HG02852 (cell line): ENCODE data around the gene FHAD1.

Experiments used
- ATAC-seq: cut with Tn5 transposase; IDR thresholded peaks from one replicate; pipeline ENCODE4 v1.9.1; 2021; ENCODE audit warnings: mild to moderate bottlenecking, moderate library complexity; ENCODE audit not compliant: unreplicated experiment

Gene FHAD1

GRCh38 chr1:15343729-15344128 lies 96.7 kb downstream of the FHAD1 start:
- ATAC-seq: no peak

GRCh38 chr1:15344380-15344779 lies 97.4 kb downstream of the FHAD1 start:
- ATAC-seq: no peak

GRCh38 chr1:15344800-15345704 lies 98.0 kb downstream of the FHAD1 start:
- ATAC-seq: no peak

- no peak for ATAC-seq
Observed at GRCh38 chr1:15345705-15346345, 98.8 kb downstream of the FHAD1 start.

GRCh38 chr1:15346346-15347030 lies 99.5 kb downstream of the FHAD1 start:
- ATAC-seq: no peak

- no peak for ATAC-seq
Observed at GRCh38 chr1:15347182-15347581, 100.2 kb downstream of the FHAD1 start.

- ATAC-seq: no peak
Observed at GRCh38 chr1:15348648-15349047, 101.6 kb downstream of the FHAD1 start.

GRCh38 chr1:15349133-15349532 lies 102.1 kb downstream of the FHAD1 start:
- ATAC-seq: no peak

- no peak for ATAC-seq
Observed at GRCh38 chr1:15350151-15350550, 103.1 kb downstream of the FHAD1 start.

GRCh38 chr1:15350551-15351200 lies 103.7 kb downstream of the FHAD1 start:
- no peak for ATAC-seq

- ATAC-seq: no peak
Observed at GRCh38 chr1:15351310-15351709, 104.3 kb downstream of the FHAD1 start.

- ATAC-seq: no peak
Observed at GRCh38 chr1:15352128-15352957, 105.3 kb downstream of the FHAD1 start.

GRCh38 chr1:15353839-15354579 lies 107.0 kb downstream of the FHAD1 start:
- no peak for ATAC-seq

GRCh38 chr1:15354580-15354965 lies 107.5 kb downstream of the FHAD1 start:
- ATAC-seq: no peak

- ATAC-seq: no peak
Observed at GRCh38 chr1:15355968-15356625, 109.1 kb downstream of the FHAD1 start.

GRCh38 chr1:15357612-15358207 lies 110.7 kb downstream of the FHAD1 start:
- no peak for ATAC-seq

- no peak for ATAC-seq
Observed at GRCh38 chr1:15358565-15359133, 111.6 kb downstream of the FHAD1 start.

GRCh38 chr1:15360700-15361099 lies 113.7 kb downstream of the FHAD1 start:
- ATAC-seq: no peak
